Astrocyte of the spinal cord (primary cell): ENCODE data around the gene KIF27.

Experiments
- DNase-seq: peaks from one replicate; pipeline ENCODE4 v3.0.0; 2011; ENCODE audit warnings: low read depth, low spot score
- H3K4me3 ChIP-seq: 2 replicates; pipeline ENCODE4 v1.5.1; 2011; ENCODE audit warnings: low read depth, mild to moderate bottlenecking, low read length, moderate library complexity
- in situ Hi-C: cut with HindIII; loops from 2 replicates; pipeline ENCODE4 v1.10.0; 2017; ENCODE audit warnings: low sequenced_read_pairs
- TF ChIP-seq, protein P1 (sequence below): IDR thresholded peaks from 2 replicates; pipeline ENCODE4 v1.5.1; 2012; ENCODE audit warnings: low read depth, mild to moderate bottlenecking, low read length, inconsistent platforms

KIF27 gene, protein sequence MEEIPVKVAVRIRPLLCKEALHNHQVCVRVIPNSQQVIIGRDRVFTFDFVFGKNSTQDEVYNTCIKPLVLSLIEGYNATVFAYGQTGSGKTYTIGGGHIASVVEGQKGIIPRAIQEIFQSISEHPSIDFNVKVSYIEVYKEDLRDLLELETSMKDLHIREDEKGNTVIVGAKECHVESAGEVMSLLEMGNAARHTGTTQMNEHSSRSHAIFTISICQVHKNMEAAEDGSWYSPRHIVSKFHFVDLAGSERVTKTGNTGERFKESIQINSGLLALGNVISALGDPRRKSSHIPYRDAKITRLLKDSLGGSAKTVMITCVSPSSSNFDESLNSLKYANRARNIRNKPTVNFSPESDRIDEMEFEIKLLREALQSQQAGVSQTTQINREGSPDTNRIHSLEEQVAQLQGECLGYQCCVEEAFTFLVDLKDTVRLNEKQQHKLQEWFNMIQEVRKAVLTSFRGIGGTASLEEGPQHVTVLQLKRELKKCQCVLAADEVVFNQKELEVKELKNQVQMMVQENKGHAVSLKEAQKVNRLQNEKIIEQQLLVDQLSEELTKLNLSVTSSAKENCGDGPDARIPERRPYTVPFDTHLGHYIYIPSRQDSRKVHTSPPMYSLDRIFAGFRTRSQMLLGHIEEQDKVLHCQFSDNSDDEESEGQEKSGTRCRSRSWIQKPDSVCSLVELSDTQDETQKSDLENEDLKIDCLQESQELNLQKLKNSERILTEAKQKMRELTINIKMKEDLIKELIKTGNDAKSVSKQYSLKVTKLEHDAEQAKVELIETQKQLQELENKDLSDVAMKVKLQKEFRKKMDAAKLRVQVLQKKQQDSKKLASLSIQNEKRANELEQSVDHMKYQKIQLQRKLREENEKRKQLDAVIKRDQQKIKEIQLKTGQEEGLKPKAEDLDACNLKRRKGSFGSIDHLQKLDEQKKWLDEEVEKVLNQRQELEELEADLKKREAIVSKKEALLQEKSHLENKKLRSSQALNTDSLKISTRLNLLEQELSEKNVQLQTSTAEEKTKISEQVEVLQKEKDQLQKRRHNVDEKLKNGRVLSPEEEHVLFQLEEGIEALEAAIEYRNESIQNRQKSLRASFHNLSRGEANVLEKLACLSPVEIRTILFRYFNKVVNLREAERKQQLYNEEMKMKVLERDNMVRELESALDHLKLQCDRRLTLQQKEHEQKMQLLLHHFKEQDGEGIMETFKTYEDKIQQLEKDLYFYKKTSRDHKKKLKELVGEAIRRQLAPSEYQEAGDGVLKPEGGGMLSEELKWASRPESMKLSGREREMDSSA (N-terminal part only)

DNA sequence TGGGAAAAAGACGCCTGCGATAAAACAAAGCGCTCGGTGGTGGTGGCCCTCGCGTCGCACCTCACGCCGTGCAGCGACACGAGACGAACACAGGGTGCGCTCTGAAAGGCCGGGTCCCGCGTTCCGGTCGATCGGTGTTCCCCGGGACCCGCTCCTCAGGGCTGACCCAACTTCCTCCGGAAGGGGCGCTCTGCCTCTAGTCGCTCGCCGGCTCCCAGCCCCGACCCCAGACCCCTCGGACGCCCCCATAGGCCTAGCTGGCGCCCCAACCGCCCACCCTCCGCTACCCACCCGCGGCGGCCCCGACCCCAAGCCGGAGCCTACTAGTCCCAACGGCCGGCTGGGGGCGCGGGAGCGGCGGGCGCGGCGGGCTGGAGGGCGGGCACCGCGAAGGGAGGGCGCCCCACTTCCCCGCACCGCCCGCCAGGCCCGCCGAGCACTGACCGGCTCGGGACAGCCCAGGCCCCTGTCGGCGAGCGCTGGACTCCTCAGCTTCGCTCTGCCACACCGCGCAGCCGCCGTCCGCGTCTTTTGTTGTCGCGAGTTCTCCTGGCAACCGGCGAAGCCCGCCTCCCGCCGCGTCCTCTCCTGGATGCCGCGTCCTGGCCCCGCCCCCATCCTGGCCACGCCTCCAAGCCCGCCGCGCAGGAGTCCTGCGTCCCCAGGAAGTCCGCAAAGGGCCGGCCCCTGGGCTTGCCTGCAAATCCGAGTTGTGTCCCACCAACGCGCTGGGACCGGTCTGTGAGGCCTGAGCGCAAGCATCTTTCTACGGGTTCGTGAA, at the start of gene KIF27:
Gene KIF27 (minus strand): TSS at position 506 of the 781 bp plus-strand sequence. CDS start 5,841 bp downstream, outside the sequence.
- H3K4me3 ChIP-seq = peak within 1 kb of the TSS; percentile 71
- TF ChIP-seq, protein P1, sequence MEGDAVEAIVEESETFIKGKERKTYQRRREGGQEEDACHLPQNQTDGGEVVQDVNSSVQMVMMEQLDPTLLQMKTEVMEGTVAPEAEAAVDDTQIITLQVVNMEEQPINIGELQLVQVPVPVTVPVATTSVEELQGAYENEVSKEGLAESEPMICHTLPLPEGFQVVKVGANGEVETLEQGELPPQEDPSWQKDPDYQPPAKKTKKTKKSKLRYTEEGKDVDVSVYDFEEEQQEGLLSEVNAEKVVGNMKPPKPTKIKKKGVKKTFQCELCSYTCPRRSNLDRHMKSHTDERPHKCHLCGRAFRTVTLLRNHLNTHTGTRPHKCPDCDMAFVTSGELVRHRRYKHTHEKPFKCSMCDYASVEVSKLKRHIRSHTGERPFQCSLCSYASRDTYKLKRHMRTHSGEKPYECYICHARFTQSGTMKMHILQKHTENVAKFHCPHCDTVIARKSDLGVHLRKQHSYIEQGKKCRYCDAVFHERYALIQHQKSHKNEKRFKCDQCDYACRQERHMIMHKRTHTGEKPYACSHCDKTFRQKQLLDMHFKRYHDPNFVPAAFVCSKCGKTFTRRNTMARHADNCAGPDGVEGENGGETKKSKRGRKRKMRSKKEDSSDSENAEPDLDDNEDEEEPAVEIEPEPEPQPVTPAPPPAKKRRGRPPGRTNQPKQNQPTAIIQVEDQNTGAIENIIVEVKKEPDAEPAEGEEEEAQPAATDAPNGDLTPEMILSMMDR = peak; percentile 20
- in situ Hi-C loops = no loop called here
- peak; percentile 98 for DNase-seq

DNA sequence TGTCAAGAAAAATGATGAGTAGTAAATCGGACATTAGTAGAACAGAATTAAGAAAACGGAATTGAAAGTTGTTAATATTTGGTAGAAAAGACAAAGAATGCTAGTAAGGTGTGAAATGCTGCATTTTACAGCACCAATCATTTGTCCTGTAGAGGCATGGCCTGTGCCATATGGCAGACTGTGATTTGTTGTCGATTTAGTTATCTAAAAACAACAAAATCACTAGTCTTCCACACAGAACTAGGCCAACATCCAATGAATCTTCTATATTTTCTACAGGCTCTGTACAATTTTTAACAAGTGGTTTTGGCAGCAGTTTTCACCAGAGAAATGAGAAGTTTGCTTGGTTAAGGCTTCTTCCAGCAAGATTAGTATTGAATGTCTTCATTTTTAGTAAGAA, 48.4 kb upstream of the KIF27 start:
- in situ Hi-C loops = no loop called here
- no peak overlapping the region for H3K4me3 ChIP-seq
- TF ChIP-seq, protein P1 = no peak
- DNase-seq = no peak

GRCh38 chr9:83967073-83967472, 45.8 kb upstream of the KIF27 start:
- H3K4me3 ChIP-seq = no peak overlapping the region
- DNase-seq = no peak
- TF ChIP-seq, protein P1 = no peak
- in situ Hi-C loops = no loop called here

GRCh38 chr9:83966209-83966582, 45.0 kb upstream of the KIF27 start:
- H3K4me3 ChIP-seq = no peak overlapping the region
- in situ Hi-C loops = no loop called here
- TF ChIP-seq, protein P1 = no peak
- DNase-seq = no peak

- DNase-seq = no peak
- in situ Hi-C loops = no loop called here
- TF ChIP-seq, protein P1 = no peak
- H3K4me3 ChIP-seq = no peak overlapping the region
Measured at GRCh38 chr9:83965350-83966208, 44.3 kb upstream of the KIF27 start.
